Prostate gland (tissue), 2 donors: Measurements from ENCODE around the gene ATAD3C.

Experiments
- CTCF ChIP-seq, 4 experiments: fragments of 200-600 bp in 2 of 4; fragments of 450-650 bp in 2 of 4; sonication (generic) in 2 of 4; IDR thresholded peaks; 1 replicate in 3 of 4; 2 replicates in 1 of 4; pipeline ENCODE4 v1.5.1; 2016 to 2019; ENCODE audit warnings: antibody characterized with exemption in 4 of 4, mild to moderate bottlenecking in 2 of 4, moderate library complexity in 2 of 4
- POLR2A ChIP-seq: fragments of 450-650 bp; IDR thresholded peaks from one replicate; pipeline ENCODE4 v1.6.1; 2016; ENCODE audit warnings: antibody characterized with exemption, mild to moderate bottlenecking

- no peak for TF ChIP-seq CTCF (IDR thresholded peaks at IDR 0.05)
- TF ChIP-seq POLR2A, result no peak
These were observed 49.5 kb upstream of the ATAD3C start for GRCh38 chr1:1399872-1400575.
